Left lung (tissue), 10 donors: Measurements from ENCODE around the gene ATP5F1D. TPM values are rescaled to one million over a fixed set of nuclear protein-coding genes. Genes with fewer than 3 reads are reported as not detected.

Experiments
- ATAC-seq: fragments of 200-7000 bp; cut with Tn5 transposase; one replicate; pipeline ENCODE4 v1.9.1; 2020; ENCODE audit warnings: moderate library complexity
- DNase-seq, 4 donors: peaks; one replicate each; pipeline ENCODE4 v3.0.0-alpha.2; 2013 to 2020
- H3K27ac ChIP-seq, 2 donors: fragments of 200-600 bp; sonication (generic) in 1 of 2; one replicate each; pipeline versions ENCODE4 v1.5.0 to v1.8.0; 2020 to 2021
- H3K27me3 ChIP-seq, 2 donors: fragments of 200-600 bp; sonication (generic) in 1 of 2; one replicate each; pipeline versions ENCODE4 v1.5.0 to v1.8.0; 2020 to 2021
- H3K36me3 ChIP-seq, 2 donors: fragments of 200-600 bp; sonication (generic) in 1 of 2; one replicate each; pipeline versions ENCODE4 v1.5.0 to v1.8.0; 2020 to 2021
- H3K4me1 ChIP-seq, 2 donors: fragments of 200-600 bp; one replicate each; pipeline ENCODE4 v1.8.0; 2021
- H3K4me3 ChIP-seq, 2 donors: fragments of 200-600 bp; sonication (generic) in 1 of 2; one replicate each; pipeline versions ENCODE4 v1.5.0 to v1.8.0; 2020 to 2021; ENCODE audit warnings: mild to moderate bottlenecking in 1 of 2
- H3K9me3 ChIP-seq, 2 donors: fragments of 200-600 bp; sonication (generic) in 1 of 2; one replicate each; pipeline versions ENCODE4 v1.5.0 to v1.8.0; 2020 to 2021
- CTCF ChIP-seq, 2 donors: fragments of 200-600 bp; sonication (generic) in 1 of 2; IDR thresholded peaks; one replicate each; pipeline versions ENCODE4 v1.5.0 to v1.8.0; 2021; ENCODE audit warnings: antibody characterized with exemption in 2 of 2
- intact Hi-C, 2 donors: fragments of 100-400 bp; cut with DNase I; formaldehyde crosslinking; loops; one replicate each; pipeline versions ENCODE4 v1.11.2 to v1.14.2; 2022
- polyA plus RNA-seq, 6 donors: library from polyadenylated mRNA; unstranded; fragments of 120-200 nt; gene quantifications; one replicate each; pipeline ENCODE4 v1.2.1, GENCODE V29; 2013; ENCODE audit not compliant: insufficient read length in 6 of 6
- total RNA-seq, 2 donors: library from RNA; stranded (reverse); fragmentation: NEBNext Ultra II Directional; extraction: Animal tissue kit (Norgen Biotek cat#: 25700); gene quantifications; one replicate each; pipeline ENCODE4 v1.2.1, GENCODE V29; 2021
- donor health status: DM: no; HTN: yes; CAD: no.
- donor health status: DM: no; HTN: no; CAD: no.

ATP5F1D gene
- total and polyA plus RNA-seq, 8 donors: 55.0 to 161 (median 83.7) TPM

- Histone ChIP-seq H3K4me3 (no peak overlapping the region), H3K27ac (no peak overlapping the region), H3K9me3 (no peaks in the 10 kb centered on the region), H3K4me1 (peaks cover 4 to 14% of the 10 kb centered on the region in 2 donors), H3K27me3 (no peaks in the 10 kb centered on the region), H3K36me3 (peaks cover 0 to 67% of the 10 kb centered on the region in 2 donors)
- DNase-seq (peak in 1 of 4 donors; percentile 65), ATAC-seq (peak; percentile 65)
- intact Hi-C loops: no loop called here
- peak; percentile 59 to 70 for TF ChIP-seq CTCF (IDR thresholded peaks at IDR 0.05)
Measured at GRCh38 chr19:1220976-1221903, 20.3 kb upstream of the ATP5F1D start.

DNA sequence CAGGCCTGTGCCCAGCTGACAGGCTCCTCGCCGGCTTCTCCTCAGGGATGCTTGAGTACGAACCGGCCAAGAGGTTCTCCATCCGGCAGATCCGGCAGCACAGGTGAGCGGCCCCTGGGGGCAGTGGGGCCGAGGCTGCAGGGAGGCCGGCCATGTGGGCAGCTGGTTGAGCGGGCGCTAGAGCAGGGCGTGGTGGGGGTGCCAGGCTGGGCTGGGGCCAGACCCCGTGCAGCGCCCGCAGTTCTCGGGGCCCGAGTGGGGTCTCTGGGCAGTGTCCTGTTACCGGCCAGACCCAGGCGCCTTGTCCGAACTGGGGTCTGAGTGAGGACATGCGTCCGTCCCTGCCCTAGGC lies 19.7 kb upstream of the ATP5F1D start:
- H3K9me3 ChIP-seq: no peaks in the 10 kb centered on the region
- intact Hi-C loops: no loop called here
- peaks cover 4 to 10% of the 10 kb centered on the region in 2 donors for H3K4me1 ChIP-seq
- H3K4me3 ChIP-seq: no peak overlapping the region
- DNase-seq (no peak), ATAC-seq (no peak)
- peaks cover 0 to 73% of the 10 kb centered on the region in 2 donors for H3K36me3 ChIP-seq
- TF ChIP-seq CTCF (IDR thresholded peaks at IDR 0.05): no peak
- no peaks in the 10 kb centered on the region for H3K27me3 ChIP-seq
- no peak overlapping the region for H3K27ac ChIP-seq

DNA sequence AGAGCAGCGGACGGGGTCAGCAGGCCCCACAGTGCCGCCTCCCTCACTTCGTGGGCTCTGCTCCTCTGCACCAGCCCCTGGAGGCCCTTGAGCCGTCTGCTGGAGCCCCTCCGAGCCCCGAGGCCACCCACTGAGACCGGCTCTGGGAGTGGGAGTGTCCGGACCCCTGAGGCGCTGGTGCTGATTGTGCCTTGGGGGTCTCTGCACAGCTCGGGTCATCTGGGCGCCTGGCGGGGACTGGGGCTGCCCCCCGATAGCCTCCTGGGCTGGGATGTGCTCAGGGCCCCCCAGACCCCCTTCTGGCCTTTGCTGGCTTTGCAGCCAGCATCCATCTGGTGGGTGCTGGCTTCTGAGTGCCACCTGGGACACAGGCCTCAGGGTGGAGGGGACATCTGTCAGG lies 19.2 kb upstream of the ATP5F1D start:
- TF ChIP-seq CTCF (IDR thresholded peaks at IDR 0.05): no peak
- ATAC-seq (no peak), DNase-seq (no peak)
- Histone ChIP-seq H3K4me1 (peaks cover 3 to 10% of the 10 kb centered on the region in 2 donors), H3K9me3 (no peaks in the 10 kb centered on the region), H3K27ac (no peak overlapping the region), H3K36me3 (peaks cover 0 to 78% of the 10 kb centered on the region in 2 donors), H3K27me3 (no peaks in the 10 kb centered on the region), H3K4me3 (no peak overlapping the region)
- intact Hi-C loops: no loop called here

DNA sequence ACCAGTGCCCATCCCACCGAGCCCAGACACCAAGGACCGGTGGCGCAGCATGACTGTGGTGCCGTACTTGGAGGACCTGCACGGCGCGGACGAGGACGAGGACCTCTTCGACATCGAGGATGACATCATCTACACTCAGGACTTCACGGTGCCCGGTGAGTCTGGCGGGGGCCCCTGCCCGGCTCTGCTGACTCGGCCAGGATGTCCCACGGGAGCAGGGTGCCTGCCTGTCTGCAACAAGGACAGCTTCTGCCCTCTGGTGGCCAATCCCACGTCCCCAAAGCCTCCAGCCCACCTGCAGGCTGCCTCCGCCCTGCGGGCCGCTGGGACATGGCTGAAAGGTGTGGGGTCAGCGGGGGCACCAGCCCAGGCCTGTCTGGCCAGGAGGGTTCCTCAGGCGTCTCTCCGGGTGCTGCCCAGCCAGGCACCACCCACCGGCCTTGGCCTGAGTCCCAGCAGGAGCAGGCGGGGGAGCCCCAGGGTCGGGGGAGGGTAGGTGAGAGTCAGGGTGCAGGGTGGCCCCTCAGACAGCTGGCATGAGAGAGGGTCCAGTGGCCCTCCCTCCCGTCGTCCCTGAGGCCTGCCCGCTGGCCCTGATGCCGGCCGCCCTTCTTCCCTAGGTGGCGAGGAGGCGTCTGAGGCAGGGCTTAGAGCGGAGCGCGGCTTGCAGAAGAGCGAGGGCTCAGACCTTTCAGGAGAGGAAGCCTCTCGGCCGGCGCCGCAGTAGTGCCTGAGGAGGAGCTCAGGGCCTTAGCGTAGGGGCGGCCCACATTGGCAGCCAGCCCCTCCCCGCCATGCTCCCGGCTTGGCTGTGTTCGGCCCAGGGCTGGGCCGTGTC lies 18.3 kb upstream of the ATP5F1D start:
- no peak overlapping the region for H3K4me3 ChIP-seq
- intact Hi-C loops: no loop called here
- TF ChIP-seq CTCF (IDR thresholded peaks at IDR 0.05): peak in 1 of 2 donors; percentile 33
- H3K27ac ChIP-seq: no peak overlapping the region
- H3K9me3 ChIP-seq: no peaks in the 10 kb centered on the region
- no peak for DNase-seq
- peak; percentile 3 for ATAC-seq
- no peaks in the 10 kb centered on the region for H3K27me3 ChIP-seq
- H3K36me3 ChIP-seq: peaks cover 0 to 87% of the 10 kb centered on the region in 2 donors
- H3K4me1 ChIP-seq: peaks cover 0 to 6% of the 10 kb centered on the region in 2 donors
